ENCODE results near the gene PTPN11. TPM values are rescaled to one million over a fixed set of nuclear protein-coding genes. Genes with fewer than 3 reads are reported as not detected.
A peak's percentile ranks its signal among the peaks of the same experiment; 100 is the strongest.

PTPN11 gene
- total RNA-seq, 1 donor from 2014 or later = 92.1 TPM

GRCh38 chr12:112524676-112525425 lies 106.1 kb downstream of the PTPN11 start:
- no peaks in the 10 kb centered on the region for H3K9me3 Mint-ChIP-seq
- no peak for DNase-seq (ENCODE audit: low read depth, low spot score)
- no peak overlapping the region for H3K4me3 Mint-ChIP-seq
- H3K27me3 Mint-ChIP-seq (ENCODE audit: low read depth) = no peaks in the 10 kb centered on the region
- peak; percentile 48 for TF ChIP-seq CTCF (conservative IDR thresholded peaks at IDR 0.05)
- no peaks in the 10 kb centered on the region for H3K4me1 Mint-ChIP-seq
- no peaks in the 10 kb centered on the region for H3K36me3 Mint-ChIP-seq (ENCODE audit: low read depth)
- no peak overlapping the region for H3K27ac Mint-ChIP-seq (ENCODE audit: unreplicated experiment)

- TF ChIP-seq CTCF (conservative IDR thresholded peaks at IDR 0.05) = no peak
- no peaks in the 10 kb centered on the region for H3K9me3 Mint-ChIP-seq
- H3K36me3 Mint-ChIP-seq (ENCODE audit: low read depth) = no peaks in the 10 kb centered on the region
- H3K4me3 Mint-ChIP-seq = no peak overlapping the region
- no peaks in the 10 kb centered on the region for H3K4me1 Mint-ChIP-seq
- no peak overlapping the region for H3K27ac Mint-ChIP-seq (ENCODE audit: unreplicated experiment)
- DNase-seq (ENCODE audit: low read depth, low spot score) = no peak
- H3K27me3 Mint-ChIP-seq (ENCODE audit: low read depth) = no peaks in the 10 kb centered on the region
These were observed 106.7 kb downstream of the PTPN11 start for GRCh38 chr12:112525426-112525809.

GRCh38 chr12:112527082-112527481 lies 108.3 kb downstream of the PTPN11 start:
- Mint-ChIP-seq H3K9me3 (no peaks in the 10 kb centered on the region), H3K27ac (ENCODE audit: unreplicated experiment) (no peak overlapping the region), H3K27me3 (ENCODE audit: low read depth) (no peaks in the 10 kb centered on the region), H3K4me3 (no peak overlapping the region), H3K4me1 (no peaks in the 10 kb centered on the region), H3K36me3 (ENCODE audit: low read depth) (no peaks in the 10 kb centered on the region)
- no peak for DNase-seq (ENCODE audit: low read depth, low spot score)
- TF ChIP-seq CTCF (conservative IDR thresholded peaks at IDR 0.05) = no peak

GRCh38 chr12:112527501-112527900 lies 108.8 kb downstream of the PTPN11 start:
- DNase-seq (ENCODE audit: low read depth, low spot score) = no peak
- H3K4me3 Mint-ChIP-seq = no peak overlapping the region
- no peaks in the 10 kb centered on the region for H3K36me3 Mint-ChIP-seq (ENCODE audit: low read depth)
- no peaks in the 10 kb centered on the region for H3K9me3 Mint-ChIP-seq
- no peak overlapping the region for H3K27ac Mint-ChIP-seq (ENCODE audit: unreplicated experiment)
- H3K27me3 Mint-ChIP-seq (ENCODE audit: low read depth) = no peaks in the 10 kb centered on the region
- no peak for TF ChIP-seq CTCF (conservative IDR thresholded peaks at IDR 0.05)
- no peaks in the 10 kb centered on the region for H3K4me1 Mint-ChIP-seq

GRCh38 chr12:112528521-112528920 lies 109.8 kb downstream of the PTPN11 start:
- no peaks in the 10 kb centered on the region for H3K9me3 Mint-ChIP-seq
- DNase-seq (ENCODE audit: low read depth, low spot score) = no peak
- H3K4me3 Mint-ChIP-seq = no peak overlapping the region
- H3K36me3 Mint-ChIP-seq (ENCODE audit: low read depth) = no peaks in the 10 kb centered on the region
- no peaks in the 10 kb centered on the region for H3K4me1 Mint-ChIP-seq
- no peaks in the 10 kb centered on the region for H3K27me3 Mint-ChIP-seq (ENCODE audit: low read depth)
- H3K27ac Mint-ChIP-seq (ENCODE audit: unreplicated experiment) = no peak overlapping the region
- TF ChIP-seq CTCF (conservative IDR thresholded peaks at IDR 0.05) = no peak

Data from neural crest cell (in vitro differentiated cells).